HEK293T (cell line): ENCODE measurements around the gene GOLGA7B.

ENCODE experiments used
- ARNT ChIP-seq: fragments of 450-650 bp; IDR thresholded peaks from 2 replicates; pipeline ENCODE4 v1.6.1; 2017; ENCODE audit warnings: mild to moderate bottlenecking
- BHLHE40 ChIP-seq: fragments of 450-650 bp; IDR thresholded peaks from 2 replicates; pipeline ENCODE4 v1.6.1; 2016; ENCODE audit warnings: mild to moderate bottlenecking, moderate library complexity, borderline replicate concordance
- ELF4 ChIP-seq: fragments of 450-650 bp; IDR thresholded peaks from 2 replicates; pipeline ENCODE4 v1.6.1; 2017; ENCODE audit warnings: antibody characterized with exemption
- FOXA1 ChIP-seq: fragments of 450-650 bp; IDR thresholded peaks from 2 replicates; pipeline ENCODE4 v1.6.1; 2016; ENCODE audit warnings: mild to moderate bottlenecking
- FOXK2 ChIP-seq: fragments of 450-650 bp; IDR thresholded peaks from 2 replicates; pipeline ENCODE4 v1.6.1; 2016; ENCODE audit warnings: mild to moderate bottlenecking
- FOXM1 ChIP-seq: fragments of 450-650 bp; IDR thresholded peaks from 2 replicates; pipeline ENCODE4 v1.6.1; 2017; ENCODE audit warnings: mild to moderate bottlenecking, borderline replicate concordance
- HDGF ChIP-seq: fragments of 450-650 bp; IDR thresholded peaks from 2 replicates; pipeline ENCODE4 v1.6.1; 2017; ENCODE audit warnings: antibody characterized with exemption, borderline replicate concordance
- NFRKB ChIP-seq: fragments of 450-650 bp; IDR thresholded peaks from 2 replicates; pipeline ENCODE4 v1.6.1; 2016; ENCODE audit warnings: mild to moderate bottlenecking, moderate library complexity
- SP1 ChIP-seq: fragments of 450-650 bp; IDR thresholded peaks from 2 replicates; pipeline ENCODE4 v1.6.1; 2017
- ZNF384 ChIP-seq: fragments of 450-650 bp; IDR thresholded peaks from 2 replicates; pipeline ENCODE4 v1.6.1; 2016
- TF ChIP-seq, protein P1 (sequence below): fragments of 450-650 bp; IDR thresholded peaks from 2 replicates; pipeline ENCODE4 v1.6.1; 2016

DNA sequence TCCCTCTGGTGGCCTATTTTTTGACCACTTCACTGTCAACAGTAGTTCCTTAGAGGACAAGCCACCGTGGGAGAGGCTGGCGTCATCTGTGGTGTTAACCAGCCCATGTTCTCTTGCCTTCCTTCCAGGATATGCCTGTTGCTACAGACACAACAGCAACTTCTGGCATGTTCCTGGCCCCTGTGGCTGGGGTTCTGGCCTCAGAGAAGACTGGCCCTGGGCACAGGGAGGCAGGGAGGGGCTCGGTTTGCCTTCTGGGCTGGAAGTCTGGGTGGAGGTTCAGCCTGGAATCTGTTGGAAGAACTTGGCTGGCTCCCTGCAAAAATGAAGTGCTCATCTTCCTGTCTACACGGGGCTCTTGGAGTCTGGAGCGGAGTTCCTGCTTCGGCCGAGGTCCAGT, 25.7 kb downstream of the GOLGA7B start:
- no peak for TF ChIP-seq SP1
- no peak for TF ChIP-seq ELF4
- no peak for TF ChIP-seq BHLHE40
- no peak for TF ChIP-seq ARNT
- no peak for TF ChIP-seq FOXK2
- no peak for TF ChIP-seq FOXA1
- TF ChIP-seq ZNF384, result no peak
- TF ChIP-seq FOXM1, result no peak
- TF ChIP-seq, protein P1, sequence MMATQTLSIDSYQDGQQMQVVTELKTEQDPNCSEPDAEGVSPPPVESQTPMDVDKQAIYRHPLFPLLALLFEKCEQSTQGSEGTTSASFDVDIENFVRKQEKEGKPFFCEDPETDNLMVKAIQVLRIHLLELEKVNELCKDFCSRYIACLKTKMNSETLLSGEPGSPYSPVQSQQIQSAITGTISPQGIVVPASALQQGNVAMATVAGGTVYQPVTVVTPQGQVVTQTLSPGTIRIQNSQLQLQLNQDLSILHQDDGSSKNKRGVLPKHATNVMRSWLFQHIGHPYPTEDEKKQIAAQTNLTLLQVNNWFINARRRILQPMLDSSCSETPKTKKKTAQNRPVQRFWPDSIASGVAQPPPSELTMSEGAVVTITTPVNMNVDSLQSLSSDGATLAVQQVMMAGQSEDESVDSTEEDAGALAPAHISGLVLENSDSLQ, result no peak
- TF ChIP-seq NFRKB, result no peak
- no peak for TF ChIP-seq HDGF
